GM11168 (cell line): ENCODE results near the gene NSUN2.
"Not testable (repeated sequence)": the region's sequence is repeated elsewhere in the genome, so short reads cannot be mapped to it uniquely, and the experiment has no call there.

Experiments used
- in situ Hi-C: fragments of 300-500 bp; cut with MboI; formaldehyde crosslinking; loops from one replicate; pipeline ENCODE4 v1.12.0; 2022; ENCODE audit warnings: low sequenced_read_pairs; ENCODE audit not compliant: unreplicated experiment

NSUN2 gene

GRCh38 chr5:6632888-6633468 is at the start of gene NSUN2, which contains the start of gene SRD5A1:
Gene NSUN2 (minus strand): TSS chr5:6633044. CDS start chr5:6632979, 65 bp downstream.
Gene SRD5A1 (plus strand): TSS chr5:6633440. CDS start chr5:6633577, 137 bp downstream.
- in situ Hi-C loops, result loop anchor here (10.0 kb wide), 1 partner anchor 82 kb away; the partner anchor contains the start of gene TENT4A

DNA sequence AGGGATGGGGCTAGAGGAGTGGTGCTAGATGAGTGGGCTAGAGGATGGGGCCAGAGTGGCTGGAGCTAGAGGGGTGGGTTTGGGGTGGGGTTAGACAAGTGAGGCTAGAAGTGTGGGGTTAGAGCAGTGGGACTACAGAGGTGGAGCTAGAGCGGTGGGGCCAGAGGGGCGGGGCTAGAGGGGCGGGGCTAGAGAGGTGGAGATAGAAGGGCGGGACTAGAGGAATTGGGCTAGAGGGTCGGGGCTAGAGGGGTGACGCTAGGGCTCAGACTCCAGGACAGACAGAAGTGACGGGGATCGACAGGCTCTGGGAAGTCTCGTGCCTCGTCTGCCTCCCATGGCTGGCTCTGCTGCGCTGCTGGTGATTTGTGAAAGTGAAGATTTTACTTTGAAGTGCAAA is 49.4 kb upstream of the NSUN2 start:
- in situ Hi-C loops, result no loop called here

DNA sequence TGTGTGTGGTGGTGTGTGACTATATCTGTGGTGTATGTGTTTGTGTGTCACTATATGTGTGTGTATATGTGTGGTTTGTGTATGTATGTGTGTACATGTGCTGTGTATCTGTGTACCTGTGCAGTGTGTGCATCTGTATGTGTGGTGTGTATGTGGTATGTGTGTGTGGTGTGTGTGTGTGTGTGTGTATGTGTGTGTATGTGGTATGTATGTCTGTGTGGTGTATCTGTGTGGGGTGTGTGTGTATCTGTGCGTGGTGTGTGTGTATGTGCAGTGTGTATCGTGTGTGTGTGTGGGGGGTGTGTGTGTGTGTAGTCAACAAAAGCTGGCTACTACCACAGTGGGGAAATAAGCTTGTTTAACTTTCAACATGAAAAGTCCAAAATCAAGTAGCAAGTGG is 48.8 kb upstream of the NSUN2 start:
- in situ Hi-C loops, result no loop called here

- in situ Hi-C loops, result no loop called here
These were observed 48.1 kb upstream of the NSUN2 start for GRCh38 chr5:6680922-6681321.

GRCh38 chr5:6678385-6678784 is 45.5 kb upstream of the NSUN2 start:
- in situ Hi-C loops, result no loop called here

GRCh38 chr5:6676702-6677101 is 43.9 kb upstream of the NSUN2 start:
- in situ Hi-C loops, result no loop called here

GRCh38 chr5:6675784-6676491 is 43.1 kb upstream of the NSUN2 start:
- in situ Hi-C loops, result no loop called here

DNA sequence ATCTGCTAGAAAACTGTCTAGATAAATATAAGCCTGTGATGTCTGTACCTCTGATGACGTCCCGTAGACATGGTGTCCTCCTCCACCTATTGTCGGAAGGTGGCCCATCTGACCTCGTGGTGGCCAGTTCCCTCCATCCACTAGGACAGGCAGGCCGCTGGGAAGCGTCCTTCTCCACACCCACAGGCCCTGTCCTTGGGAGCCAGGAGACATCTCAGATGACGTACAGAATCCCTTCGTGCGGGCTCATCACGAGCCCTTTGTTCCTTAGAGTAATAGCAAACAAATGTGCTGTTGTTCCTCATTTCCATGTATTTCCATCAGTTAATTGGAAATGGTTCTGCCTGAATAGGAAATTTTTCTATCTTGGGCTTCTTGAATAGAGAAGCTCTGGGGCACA is 42.0 kb upstream of the NSUN2 start:
- in situ Hi-C loops, result no loop called here

GRCh38 chr5:6674421-6674820 is 41.6 kb upstream of the NSUN2 start:
- in situ Hi-C loops, result no loop called here

- in situ Hi-C loops, result no loop called here
These were observed 41.1 kb upstream of the NSUN2 start for GRCh38 chr5:6673963-6674362.

- in situ Hi-C loops, result no loop called here
These were observed 40.2 kb upstream of the NSUN2 start for GRCh38 chr5:6673031-6673430.

- in situ Hi-C loops, result not testable (repeated sequence)
These were observed 35.9 kb upstream of the NSUN2 start for GRCh38 chr5:6668717-6669116.

GRCh38 chr5:6667648-6668047 is 34.8 kb upstream of the NSUN2 start:
- in situ Hi-C loops, result no loop called here

DNA sequence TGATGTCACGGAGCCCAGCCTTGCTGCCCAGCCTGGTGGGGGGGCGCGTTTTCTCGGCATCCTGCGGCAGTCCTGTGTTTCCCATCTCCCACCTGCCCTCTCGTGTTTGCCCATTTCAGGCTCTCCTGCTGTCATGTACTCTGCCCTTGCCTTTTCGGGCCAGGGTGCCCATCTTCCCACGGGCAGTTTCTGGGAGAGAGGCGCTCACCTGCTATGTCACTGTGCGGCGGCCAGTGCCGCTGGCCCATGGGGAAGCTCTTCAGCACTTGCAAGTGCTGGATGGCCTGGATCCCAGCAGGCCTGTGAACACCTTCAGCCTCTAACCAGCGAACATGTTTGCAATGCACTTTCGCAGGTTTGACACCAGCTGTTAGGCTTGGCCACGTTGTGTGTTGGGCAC is 33.9 kb upstream of the NSUN2 start:
- in situ Hi-C loops, result no loop called here

- in situ Hi-C loops, result no loop called here
These were observed 27.8 kb upstream of the NSUN2 start for GRCh38 chr5:6660688-6661087.

- in situ Hi-C loops, result no loop called here
These were observed 27.3 kb upstream of the NSUN2 start for GRCh38 chr5:6659941-6660684.

- in situ Hi-C loops, result no loop called here
These were observed 23.8 kb upstream of the NSUN2 start for GRCh38 chr5:6656680-6657079.

DNA sequence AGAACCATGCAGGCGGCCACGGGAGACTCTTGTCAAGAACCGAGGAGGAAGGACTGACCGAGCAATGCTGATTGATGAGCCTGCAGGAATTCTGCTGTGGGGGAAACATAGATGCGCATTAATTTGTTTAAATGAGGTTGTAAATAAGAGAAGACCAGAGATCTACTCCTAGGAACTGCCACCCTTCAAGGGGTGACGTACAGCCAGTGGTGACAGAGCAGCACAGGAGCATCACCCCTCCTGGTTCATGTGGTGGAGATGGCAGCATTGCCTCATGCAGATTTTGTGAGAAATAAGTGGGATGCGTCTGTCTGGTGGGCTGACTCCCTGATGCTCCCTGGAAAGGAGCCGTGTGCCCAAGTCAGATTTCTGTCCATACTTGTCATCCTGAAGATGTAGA is 22.6 kb upstream of the NSUN2 start:
- in situ Hi-C loops, result no loop called here

GRCh38 chr5:6652025-6652424 is 19.2 kb upstream of the NSUN2 start:
- in situ Hi-C loops, result no loop called here

- in situ Hi-C loops, result no loop called here
These were observed 16.8 kb upstream of the NSUN2 start for GRCh38 chr5:6649681-6650080.

DNA sequence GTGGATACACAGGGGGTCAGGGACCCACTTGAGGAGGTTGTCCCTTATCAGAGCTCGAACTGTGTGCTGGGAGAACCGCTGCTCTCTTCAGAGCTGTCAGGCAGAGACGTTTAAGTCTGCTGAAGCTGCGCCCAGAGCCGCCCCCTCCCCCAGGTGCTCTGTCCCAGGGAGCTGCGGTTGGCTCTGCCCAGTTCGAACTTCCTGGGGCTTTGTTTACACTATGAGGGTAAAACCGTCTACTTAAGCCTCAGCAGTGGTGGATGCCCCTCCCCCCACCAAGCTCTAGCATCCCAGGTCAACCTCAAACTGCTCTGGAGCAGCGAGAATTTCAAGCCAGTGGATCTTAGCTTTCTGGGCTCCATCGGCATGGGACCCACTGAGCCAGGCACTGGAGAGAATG is 16.3 kb upstream of the NSUN2 start:
- in situ Hi-C loops, result no loop called here
